GM12874 (cell line): ENCODE measurements around the gene SLC16A4.

Experiments
- CTCF ChIP-seq: IDR thresholded peaks from 2 replicates; pipeline ENCODE4 v1.5.1; 2011; ENCODE audit warnings: low read depth, mild to moderate bottlenecking, control low read depth, low read length, moderate library complexity; ENCODE audit not compliant: insufficient read depth

The SLC16A4 gene

GRCh38 chr1:110385369-110385768 lies 5.5 kb downstream of the SLC16A4 start:
- no peak for TF ChIP-seq CTCF

GRCh38 chr1:110384581-110385321 lies 6.1 kb downstream of the SLC16A4 start:
- TF ChIP-seq CTCF = no peak

- no peak for TF ChIP-seq CTCF
Observed at GRCh38 chr1:110383251-110383990, 7.4 kb downstream of the SLC16A4 start.

GRCh38 chr1:110380672-110381283 lies 10.0 kb downstream of the SLC16A4 start:
- no peak for TF ChIP-seq CTCF

GRCh38 chr1:110375490-110375889 lies 15.3 kb downstream of the SLC16A4 start:
- no peak for TF ChIP-seq CTCF

- no peak for TF ChIP-seq CTCF
Observed at GRCh38 chr1:110370827-110371226, 20.0 kb downstream of the SLC16A4 start.

GRCh38 chr1:110364221-110364620 lies 26.6 kb downstream of the SLC16A4 start:
- no peak for TF ChIP-seq CTCF
